H4 (cell line): ENCODE measurements around the gene CTNNA1. TPM values are rescaled to one million over a fixed set of nuclear protein-coding genes. Genes with fewer than 3 reads are reported as not detected.
A peak's percentile ranks its signal among the peaks of the same experiment; 100 is the strongest.
"Not testable (repeated sequence)": the region's sequence is repeated elsewhere in the genome, so short reads cannot be mapped to it uniquely, and the experiment has no call there.

Source experiments
- DNase-seq: peaks from one replicate; pipeline ENCODE4 v3.0.0-alpha.2; 2015; ENCODE audit warnings: low spot score
- total RNA-seq: library from RNA; depleted of rRNA; stranded (reverse); fragments of >200 nt; shearing (Covaris generic); gene quantifications from 2 replicates; pipeline ENCODE4 v1.2.3, GENCODE V29; 2014

The CTNNA1 gene
- total RNA-seq, 1 experiment from 2014 or later: 228 TPM

DNA sequence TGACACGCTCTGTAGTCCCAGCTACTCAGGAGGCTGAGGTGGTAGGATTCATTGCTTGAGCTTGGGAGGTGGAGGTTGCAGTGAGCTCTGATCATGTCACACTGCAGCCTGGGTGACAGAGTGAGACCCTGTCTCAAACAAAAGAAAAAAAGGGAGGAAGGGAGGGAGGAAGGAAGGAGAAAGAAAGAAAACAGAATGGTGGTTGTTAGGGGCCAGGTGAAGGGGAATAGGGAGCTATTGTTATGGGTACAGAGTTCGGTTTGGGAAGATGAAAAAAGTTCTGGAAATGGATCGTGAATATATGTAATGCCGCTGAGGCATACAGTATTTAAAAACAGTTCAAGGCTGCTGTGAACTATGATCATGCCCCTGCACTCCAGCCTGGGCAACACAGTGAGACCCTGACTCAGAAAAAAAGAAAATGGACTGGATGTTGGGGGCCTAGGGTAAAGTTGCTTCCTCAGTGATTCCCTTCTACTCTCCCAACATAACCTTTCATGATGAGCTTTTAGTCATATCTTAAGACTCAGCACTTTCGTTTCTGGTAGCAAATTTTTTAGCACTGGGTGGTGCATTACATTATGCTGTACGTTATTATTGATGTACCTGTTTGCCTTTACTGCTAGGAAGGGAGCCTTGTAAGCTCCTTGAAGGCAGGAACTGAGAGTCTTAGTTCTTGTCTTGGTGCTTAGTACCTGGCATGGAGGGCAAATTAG is 4.0 kb downstream of the CTNNA1 start:
- no peak for DNase-seq

DNA sequence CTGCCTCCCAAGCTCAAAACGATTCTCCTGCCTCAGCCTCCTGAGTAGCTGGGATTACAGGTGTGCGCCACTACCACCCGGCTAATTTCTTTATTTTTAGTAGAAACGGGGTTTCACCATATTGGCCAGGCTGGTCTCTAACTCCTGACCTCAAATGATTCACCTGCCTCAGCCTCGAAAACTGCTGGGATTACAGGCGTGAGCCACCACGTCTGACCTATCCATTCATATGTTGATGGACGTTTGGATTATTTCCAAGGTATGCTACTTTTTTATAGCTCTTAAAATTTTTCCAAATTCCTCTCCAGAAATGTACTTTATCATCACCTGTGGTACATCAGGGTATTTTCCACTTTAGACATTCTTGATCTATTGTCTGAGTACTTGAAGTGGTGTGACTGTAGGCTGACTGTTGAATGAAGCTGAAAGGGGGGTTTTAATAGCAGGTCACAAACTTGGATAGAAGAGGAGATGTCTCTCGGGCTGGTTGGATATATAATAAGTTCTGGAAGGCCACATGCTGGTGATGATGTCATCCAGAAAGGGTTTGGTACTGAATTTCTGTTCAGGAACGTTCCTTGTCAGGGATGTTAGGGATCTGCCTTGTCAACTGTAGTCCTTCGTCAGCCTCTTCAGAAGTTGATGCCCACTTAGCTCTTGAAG is 7.4 kb downstream of the CTNNA1 start:
- no peak for DNase-seq

DNA sequence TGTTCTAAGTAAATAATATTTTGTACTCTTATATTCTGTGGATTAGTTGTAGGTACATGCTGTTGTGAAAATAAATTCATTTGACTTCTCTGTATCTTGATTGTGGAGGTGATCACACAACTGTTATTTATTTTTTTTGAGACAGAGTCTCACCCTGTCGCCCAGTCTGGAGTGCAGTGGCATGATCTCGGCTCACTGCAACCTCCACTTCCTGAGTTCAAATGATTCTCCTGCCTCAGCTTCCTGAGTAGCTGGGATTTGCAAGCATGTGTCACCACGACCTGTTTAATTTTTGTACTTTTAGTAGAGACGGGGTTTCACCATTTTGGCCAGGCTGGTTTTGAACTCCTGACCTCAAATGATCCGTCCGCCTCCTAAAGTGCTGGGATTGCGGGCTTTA is 7.9 kb downstream of the CTNNA1 start:
- not testable (repeated sequence) for DNase-seq

DNA sequence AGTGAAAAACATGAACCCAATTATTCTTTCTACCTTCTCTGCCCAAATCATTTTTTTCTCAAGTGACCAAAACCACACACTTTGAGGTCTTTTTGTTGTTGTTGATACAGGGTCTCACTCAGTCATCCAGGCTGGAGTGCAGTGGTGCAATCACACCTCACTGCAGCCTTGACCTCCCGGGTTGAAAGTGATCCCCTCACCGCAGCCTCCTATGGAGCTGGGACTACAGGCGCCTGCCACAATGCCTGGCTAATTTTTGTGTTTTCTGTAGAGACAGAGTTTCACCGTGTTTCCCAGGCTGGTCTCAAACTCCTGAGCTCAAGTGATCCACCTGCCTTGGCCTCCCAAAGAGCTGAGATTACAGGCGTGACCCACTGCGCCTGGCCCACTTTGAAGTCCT is 8.4 kb downstream of the CTNNA1 start:
- not testable (repeated sequence) for DNase-seq

DNA sequence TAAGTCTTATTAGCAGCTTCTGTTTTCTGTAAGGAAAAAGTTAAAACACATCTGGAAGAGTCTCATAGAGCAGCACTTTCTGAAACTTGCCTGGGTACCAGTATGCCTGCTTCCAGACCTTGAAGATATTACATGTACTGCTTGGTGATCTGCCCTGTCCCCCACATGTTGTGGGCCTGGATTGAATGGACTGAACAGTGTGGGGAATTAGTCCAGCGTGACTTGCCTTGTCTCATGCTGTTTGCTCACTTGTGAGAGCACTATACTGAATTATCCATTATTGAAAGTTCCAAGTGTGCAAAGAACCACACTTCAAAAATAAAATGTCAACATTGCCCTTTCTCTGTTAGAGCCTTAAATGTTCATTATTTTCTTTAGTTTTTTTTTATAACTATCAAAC is 8.9 kb downstream of the CTNNA1 start:
- no peak for DNase-seq

DNA sequence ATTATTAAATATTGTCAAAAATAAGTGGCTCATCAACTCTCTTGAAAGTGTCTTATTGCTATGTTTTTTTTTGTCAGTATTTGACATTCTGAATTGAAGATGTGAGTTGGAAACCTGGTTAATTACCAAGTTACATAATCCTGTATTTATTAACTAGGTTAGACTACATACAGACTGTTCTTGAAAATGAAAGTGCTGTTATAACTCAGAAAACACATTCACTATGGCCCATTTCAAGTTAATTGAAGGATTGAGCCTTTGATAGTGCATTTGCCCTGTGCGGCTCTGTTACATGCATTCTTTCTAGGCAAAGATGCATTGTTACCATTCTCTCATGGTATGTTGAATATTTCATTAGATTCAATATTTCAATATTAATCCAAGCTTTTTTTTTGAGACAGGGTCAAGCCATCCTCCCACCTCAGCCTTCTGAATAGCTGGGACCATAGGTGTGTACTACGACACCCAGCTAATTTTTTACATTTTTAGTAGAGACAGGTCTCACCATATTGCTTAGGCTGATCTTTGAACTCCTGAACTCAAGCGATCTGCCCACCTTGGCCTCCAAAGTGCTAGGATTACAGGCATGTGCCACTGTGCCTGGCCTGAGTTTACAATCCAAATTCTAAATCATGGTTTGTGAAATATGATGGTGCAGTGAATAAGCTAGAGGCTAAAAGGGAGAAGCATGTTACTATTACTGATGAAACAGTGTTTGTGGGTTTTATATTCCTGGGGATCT is 10.0 kb downstream of the CTNNA1 start:
- no peak for DNase-seq

DNA sequence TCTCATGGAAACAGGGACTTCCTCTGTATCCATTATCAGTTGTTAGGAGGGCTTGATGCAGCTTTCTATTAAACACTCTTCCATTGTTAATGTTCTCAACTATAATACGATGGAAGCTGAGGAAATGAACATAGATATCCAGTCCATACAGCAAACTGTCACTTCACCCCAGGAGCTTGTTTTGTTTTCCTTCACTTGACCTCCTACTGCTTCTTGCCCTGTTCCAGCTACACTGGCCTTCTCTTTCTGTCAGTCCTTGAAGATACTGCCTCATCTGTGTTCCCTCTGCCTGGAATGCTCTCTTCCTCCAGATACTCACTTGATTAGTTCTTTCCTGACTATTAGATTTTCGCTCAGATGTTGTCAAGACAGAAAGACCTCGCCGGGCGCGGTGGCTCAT is 17.1 kb downstream of the CTNNA1 start:
- DNase-seq: no peak

DNA sequence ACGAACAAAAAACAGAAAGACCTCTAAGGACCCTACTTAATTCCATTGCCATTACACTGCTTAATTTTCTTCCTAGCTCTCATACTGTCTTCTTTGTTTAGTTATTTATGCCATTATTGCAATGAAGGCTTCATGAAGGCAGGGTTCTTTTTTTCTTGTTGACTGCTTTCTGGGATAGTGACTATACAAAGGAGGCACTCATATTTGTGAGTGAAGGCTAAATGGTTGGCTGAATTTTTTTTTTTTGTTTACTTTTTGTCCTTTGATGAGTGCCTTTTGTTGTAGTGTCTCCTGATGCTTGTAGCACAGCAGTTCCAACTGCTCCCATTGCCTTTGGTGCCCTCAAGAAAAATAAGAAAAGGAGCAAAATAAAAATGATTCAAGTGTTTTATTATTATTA is 17.8 kb downstream of the CTNNA1 start:
- DNase-seq: no peak

DNA sequence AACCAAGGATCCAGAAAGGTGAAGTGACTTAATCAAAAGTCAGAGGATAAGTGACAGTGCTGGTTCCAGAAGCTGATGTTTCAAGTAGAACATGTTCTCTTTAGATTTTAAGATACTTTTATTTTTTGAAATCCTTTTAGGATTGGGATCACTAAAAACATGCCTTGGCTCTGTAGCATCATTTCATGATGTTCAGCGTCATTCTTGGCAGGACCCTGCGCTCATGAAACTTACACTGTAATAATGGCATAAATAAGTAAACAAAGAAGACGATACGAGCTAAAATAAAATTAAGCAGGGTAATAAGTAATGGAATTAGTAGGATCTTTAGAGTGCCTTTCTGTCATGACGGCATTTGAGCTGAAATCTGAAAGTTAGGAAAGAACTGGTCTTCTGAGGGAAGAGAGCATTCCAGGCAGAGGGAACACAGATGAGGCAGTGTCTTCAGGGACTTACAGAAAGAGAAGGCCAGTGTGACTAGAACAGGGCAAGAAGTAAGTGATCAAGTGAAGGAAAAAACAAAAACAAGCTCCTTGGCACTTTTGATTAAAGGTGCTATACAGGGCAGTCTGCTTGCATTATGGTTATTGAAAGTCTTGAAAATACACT is 19.9 kb downstream of the CTNNA1 start:
- no peak for DNase-seq

DNA sequence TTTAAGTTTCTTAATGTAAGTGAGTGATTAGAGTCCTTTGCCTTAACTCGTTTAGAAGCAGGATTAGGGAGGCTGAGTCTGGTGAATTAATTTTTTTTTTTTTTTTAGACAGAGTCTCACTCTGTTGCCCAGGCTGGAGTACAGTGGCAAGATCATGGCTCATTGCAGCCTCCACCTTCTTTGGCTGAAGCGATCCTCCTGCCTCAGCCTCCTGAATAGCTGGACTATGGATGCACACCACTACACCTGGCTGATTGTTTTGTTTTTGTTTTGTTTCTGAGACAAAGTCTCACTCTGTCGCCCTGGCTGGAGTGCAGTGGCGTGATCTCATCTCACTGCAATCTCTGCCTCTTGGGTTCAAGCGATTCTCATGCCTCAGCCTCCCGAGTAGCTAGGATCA is 20.4 kb downstream of the CTNNA1 start:
- not testable (repeated sequence) for DNase-seq

DNA sequence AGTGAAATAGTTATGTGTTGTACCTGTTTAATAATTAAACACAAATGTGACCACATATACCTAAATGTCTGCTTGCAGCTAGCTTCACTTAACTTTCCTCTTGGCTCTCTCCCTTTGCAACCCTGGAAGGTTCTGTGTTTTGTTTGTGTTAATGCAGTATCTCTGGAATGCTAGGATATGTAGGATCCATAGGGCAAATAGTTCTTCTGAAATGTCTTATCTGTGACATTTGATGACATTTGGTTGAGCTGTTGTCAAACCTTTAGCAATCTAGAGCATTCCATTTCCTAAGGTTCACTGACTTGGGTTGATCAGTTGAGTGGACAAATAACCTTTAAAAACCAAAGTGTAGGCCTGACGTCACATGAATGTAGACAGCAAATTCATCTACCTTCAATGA is 21.8 kb downstream of the CTNNA1 start:
- no peak for DNase-seq

DNA sequence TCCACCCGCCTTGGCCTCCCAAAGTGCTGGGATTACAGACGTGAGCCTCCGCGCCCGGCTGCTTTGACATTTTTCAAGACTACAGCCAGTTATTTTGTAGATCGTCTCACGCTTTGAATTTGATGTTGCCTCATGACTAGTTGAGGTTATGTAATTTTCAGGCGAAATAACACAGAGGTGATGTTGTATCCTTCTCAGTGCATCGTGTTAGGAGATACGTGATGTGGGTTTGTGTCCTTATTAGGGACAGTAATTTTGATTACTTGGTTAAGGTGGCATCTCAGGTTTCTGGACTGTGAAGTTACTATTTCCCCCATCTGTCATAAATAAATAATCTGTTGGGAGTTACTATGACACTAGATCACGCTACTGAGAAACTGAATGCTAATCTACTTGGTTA is 25.0 kb downstream of the CTNNA1 start:
- no peak for DNase-seq

DNA sequence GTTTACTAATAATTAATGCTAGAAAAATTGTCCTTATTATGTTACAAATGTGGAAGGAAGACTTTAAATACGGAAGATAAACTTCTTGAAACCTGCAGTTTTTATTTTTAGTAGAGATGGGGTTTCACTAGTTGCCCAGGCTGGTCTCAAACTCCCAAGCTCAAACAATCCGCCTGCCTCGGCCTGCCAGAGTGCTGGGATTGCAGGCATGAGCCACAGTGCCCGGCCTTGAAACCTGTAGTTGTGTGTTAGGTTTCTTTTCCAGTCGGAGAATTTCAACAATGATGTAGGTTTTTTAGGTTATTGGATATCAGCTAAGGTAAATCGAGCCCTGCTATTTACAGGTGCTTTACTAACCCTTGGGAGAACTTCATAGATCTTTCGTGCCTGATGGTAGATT is 30.8 kb downstream of the CTNNA1 start:
- no peak for DNase-seq

DNA sequence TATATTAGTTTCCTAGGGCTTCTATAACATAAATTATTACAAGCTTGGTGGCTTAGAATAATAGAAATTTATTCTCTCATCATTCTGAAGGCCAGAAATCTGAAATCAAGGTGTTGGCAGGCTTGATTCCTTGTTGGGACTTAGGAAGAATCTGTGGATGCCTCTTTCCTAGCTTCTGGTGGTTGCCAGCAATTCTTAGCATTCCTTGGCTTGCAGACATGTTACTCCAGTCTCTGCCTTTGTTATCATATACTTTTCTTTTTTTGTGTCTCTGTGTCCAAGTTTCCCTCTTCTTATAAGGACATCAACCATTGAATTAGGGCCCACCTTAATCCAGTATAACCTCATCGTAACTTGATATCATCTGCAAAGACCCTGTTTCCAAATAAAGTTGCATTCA is 31.4 kb downstream of the CTNNA1 start:
- no peak for DNase-seq

DNA sequence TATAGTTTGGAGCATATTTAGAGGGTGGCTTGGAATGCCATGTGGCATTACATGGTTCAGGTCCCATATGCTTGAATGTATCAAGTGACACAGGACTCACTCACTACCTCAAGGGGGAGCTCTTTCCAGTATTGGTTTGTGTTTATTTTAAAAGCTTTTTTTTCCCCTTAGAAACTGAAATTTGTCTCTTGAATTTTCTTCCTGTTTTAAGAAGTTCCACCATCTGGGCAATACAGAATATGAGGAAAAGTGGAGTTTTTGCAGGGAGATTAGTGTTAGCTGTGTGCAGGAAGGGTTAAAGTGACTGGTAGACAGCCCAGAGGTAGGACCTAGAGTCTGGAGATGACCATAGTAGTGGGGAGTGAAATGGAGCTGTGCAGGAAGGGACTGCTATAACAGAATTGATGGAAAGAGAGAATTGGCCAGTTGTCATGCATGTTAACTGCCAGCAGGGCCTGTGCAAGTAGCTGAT is 36.6 kb downstream of the CTNNA1 start:
- DNase-seq: peak; percentile 49

DNA sequence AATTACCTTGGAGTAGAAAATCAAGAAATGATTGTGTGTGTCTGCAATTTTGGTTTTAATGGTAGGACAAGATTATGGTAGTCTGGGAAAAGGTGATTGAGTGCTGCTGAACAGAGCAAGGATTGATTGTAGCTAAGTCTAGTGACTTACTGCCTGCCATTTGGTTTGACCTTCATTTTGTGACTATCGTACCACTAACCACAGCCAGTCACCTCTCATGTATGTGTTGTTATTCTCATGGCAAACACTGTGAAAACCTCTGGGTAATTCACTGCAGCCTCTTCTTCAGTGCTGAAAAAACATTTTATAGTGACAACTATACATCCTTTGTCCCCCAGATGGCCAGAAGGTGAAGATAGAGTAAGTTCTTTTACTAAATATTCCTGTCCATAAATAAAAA is 37.5 kb downstream of the CTNNA1 start:
- no peak for DNase-seq

DNA sequence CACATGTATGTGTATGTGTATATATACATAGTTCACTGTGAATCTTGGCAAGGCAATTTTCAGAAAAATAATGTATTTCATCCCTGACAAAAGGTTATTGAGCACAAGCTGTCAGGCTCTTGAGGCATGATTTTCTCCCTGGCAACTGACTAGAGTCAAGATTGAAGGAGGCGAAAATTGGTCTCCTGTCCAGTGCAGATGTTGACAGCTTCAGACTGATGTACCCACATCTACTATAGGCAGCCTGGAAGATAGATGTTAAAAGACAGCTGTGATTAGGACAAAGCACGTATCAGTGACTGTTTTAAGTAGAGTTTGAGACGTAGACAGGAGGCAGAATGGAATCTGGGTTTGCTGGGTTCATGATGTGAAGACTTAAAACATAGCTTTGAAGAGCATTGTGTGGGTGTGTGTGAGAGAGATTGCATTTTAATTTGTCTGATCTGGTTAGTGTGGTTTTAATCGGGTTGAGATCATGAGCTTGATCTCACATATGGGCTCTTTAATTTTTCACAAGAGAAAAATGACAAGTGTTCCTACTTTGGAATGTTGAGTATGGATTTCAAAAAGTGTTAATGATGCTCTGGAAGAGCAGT is 39.1 kb downstream of the CTNNA1 start:
- DNase-seq: no peak

DNA sequence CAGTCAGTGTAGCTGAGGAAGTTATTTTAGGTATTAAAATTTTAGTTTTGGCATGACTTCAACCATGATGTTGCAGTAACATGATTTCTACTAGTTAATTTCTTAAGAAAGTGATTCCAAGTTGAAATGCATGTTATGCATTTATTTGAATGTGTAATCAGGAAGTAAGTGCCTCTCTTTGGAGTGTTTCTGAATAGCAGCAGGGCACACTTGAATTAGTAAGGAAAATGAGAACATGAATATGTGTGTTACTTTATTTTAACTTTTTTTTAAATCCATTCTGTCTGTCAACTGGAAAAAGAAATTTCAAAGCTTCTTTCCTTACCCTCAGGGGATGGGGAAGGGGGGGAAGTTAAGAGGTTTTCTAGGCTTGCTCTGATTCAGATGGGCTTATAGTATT is 40.4 kb downstream of the CTNNA1 start:
- no peak for DNase-seq

DNA sequence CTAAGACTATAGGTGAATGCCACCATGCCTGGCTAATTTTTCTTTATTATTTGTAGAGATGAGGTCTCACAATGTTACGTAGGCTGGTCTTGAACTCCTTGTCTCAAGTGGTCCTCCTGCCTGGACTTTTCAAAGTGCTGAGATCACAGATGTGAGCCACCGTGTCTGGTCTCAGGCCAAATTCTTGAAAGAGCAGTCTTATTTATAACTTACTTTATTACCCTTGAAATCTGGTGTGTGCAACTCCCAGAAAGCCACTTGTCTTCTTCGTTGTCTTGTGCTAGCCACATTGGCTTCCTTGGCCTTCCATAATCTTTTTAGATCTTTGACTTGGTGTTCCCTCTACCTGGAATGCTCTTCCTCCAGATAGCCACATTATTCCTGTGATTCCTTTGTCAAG is 50.1 kb downstream of the CTNNA1 start:
- no peak for DNase-seq

DNA sequence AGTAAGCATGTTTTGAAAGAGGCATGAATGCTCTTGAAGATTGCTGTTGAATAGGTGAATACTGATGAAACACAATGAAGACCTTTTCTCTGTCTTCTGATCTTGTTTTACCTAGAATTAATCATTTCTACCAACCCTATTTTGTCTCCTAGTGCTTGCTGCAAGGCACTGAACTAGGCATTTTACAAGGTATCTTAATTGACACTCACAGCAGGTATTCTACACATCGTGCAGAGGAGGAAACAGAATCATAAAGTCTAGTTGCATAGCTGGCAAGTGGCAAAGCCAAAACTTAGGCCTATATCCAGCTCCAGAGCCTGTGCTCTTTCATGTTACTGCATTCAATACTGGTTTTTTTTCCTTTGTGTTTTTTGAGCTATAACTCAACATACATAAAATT is 50.7 kb downstream of the CTNNA1 start:
- no peak for DNase-seq

DNA sequence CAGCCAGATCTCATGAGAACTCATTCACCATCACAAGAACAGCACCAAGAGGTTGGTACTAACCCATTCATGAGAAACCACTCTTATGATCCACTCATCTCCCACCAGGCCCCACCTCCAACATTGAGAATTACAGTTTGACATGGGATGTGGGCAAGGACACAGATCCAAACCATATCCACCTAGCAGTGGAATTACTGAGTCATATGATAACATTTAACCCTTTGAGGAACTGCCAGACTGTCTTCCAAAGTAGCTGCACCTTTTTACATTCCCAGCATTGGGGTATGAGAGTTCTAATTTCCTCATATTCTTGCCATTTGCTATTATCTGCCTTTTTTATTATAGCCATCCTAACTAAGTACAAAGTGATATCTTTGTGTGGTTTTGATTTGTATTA is 51.9 kb downstream of the CTNNA1 start:
- DNase-seq: no peak

DNA sequence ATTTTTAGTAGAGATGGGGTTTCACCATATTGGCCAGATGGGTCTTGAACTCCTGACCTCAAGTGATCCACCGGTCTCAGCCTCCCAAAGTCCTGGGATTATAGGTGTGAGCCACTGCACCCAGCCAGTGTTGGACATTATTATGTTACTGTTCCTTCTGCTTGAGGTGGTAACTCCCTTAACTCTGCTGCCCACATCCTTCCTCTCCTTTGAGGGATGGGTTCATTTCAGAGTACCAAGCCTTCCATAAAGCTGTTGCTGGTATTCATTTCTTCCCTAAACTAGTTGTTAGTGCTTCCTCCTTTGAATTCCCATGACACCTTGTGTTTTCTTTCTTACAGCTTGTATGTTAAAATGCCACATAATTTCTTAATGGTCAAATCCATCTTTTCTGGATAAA is 54.0 kb downstream of the CTNNA1 start:
- no peak for DNase-seq
